ENCODE measurements around the gene IGF2BP1. TPM values are rescaled to one million over a fixed set of nuclear protein-coding genes. Genes with fewer than 3 reads are reported as not detected.
A peak's percentile ranks its signal among the peaks of the same experiment; 100 is the strongest.

IGF2BP1 gene
- total RNA-seq, 1 experiment from 2014 or later = 434 TPM

DNA sequence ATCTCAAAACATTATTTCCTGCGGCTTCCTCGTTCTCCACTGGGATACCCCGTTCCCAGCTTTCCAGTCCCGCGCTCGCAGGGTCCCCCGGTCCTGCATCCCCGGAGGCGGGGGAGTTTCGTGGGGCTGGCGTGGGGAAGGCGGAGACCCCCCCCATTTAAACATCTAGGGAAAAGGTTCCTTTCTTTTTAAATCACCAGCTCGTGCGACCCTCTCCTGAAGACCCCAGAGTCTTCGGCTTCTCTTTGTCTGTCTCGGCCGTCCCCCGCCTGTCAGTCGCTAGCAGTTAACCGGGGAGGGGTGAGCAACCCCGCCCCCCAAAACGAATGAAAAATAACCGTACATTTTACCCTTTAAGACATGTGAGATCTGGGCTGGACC, 473 bp upstream of the IGF2BP1 start:
- H3T11ph ChIP-seq (ENCODE audit: low read length) = no peak overlapping the region
- no peak overlapping the region for H4K91ac ChIP-seq (ENCODE audit: insufficient read length, low read depth, low read length)
- Mint-ChIP-seq H3K4me1 (peaks cover 43 to 46% of the 10 kb centered on the region in 2 experiments), H3K36me3 (ENCODE audit: insufficient read depth in 1 of 3, low read depth in 3 of 3) (peaks cover 26 to 31% (median 29%) of the 10 kb centered on the region in 3 experiments), H3K27me3 (ENCODE audit: low read depth) (no peaks in the 10 kb centered on the region; the same call in 1 of the 2 replicates), H3K4me3 (peak overlapping the region; percentile 93 to 100), H3K27ac (peak overlapping the region; percentile 99 to 100 (median 100)), H3K9me3 (peaks cover 4% of the 10 kb centered on the region in 2 experiments; a peak in 3 of 5 replicates)
- H3K27ac ChIP-seq (ENCODE audit: insufficient read length, low read depth, low read length) = peak overlapping the region; percentile 55
- peak overlapping the region; percentile 72 for H3K18ac ChIP-seq (ENCODE audit: insufficient read length, low read depth, low read length)
- H2BK120ac ChIP-seq (ENCODE audit: low read depth, low read length, poor library complexity, severe bottlenecking) = no peak overlapping the region
- no peaks in the 10 kb centered on the region for H4K20me1 ChIP-seq (ENCODE audit: control insufficient read depth, insufficient read depth, insufficient read length)
- H3K14ac ChIP-seq (ENCODE audit: insufficient read depth, low read length) = peak overlapping the region; percentile 3
- no peak overlapping the region for H2BK15ac ChIP-seq (ENCODE audit: low read depth, low read length)
- H2AFZ ChIP-seq (ENCODE audit: low read length) = no peak overlapping the region
- no peak overlapping the region for H2BK20ac ChIP-seq (ENCODE audit: low read depth, low read length, poor library complexity, severe bottlenecking)
- no peak overlapping the region for H3K23ac ChIP-seq (ENCODE audit: insufficient read length, low read depth, low read length)
- H2BK5ac ChIP-seq (ENCODE audit: insufficient read length, low read length) = no peak overlapping the region
- no peak overlapping the region for H2AK5ac ChIP-seq (ENCODE audit: insufficient read length, low read length)
- H3K4me1 ChIP-seq (ENCODE audit: insufficient read depth, low read length) = no peaks in the 10 kb centered on the region
- H3K79me2 ChIP-seq (ENCODE audit: insufficient read depth, low read length) = peaks cover 36% of the 10 kb centered on the region; the same call in 1 of the 2 replicates
- peak overlapping the region; percentile 63 for H3K4me2 ChIP-seq (ENCODE audit: insufficient read depth, insufficient read length, low read length)
- no peaks in the 10 kb centered on the region for H3K79me1 ChIP-seq (ENCODE audit: insufficient read depth, low read depth, low read length, poor library complexity, severe bottlenecking)
- H3K4ac ChIP-seq (ENCODE audit: low read depth, low read length) = no peak overlapping the region
- H3K27me3 ChIP-seq (ENCODE audit: insufficient read depth, low read length) = no peaks in the 10 kb centered on the region
- no peak for DNase-seq
- H3K9ac ChIP-seq (ENCODE audit: extremely low read depth, insufficient read length, low read length) = peak overlapping the region; percentile 54
- TF ChIP-seq, protein P1, sequence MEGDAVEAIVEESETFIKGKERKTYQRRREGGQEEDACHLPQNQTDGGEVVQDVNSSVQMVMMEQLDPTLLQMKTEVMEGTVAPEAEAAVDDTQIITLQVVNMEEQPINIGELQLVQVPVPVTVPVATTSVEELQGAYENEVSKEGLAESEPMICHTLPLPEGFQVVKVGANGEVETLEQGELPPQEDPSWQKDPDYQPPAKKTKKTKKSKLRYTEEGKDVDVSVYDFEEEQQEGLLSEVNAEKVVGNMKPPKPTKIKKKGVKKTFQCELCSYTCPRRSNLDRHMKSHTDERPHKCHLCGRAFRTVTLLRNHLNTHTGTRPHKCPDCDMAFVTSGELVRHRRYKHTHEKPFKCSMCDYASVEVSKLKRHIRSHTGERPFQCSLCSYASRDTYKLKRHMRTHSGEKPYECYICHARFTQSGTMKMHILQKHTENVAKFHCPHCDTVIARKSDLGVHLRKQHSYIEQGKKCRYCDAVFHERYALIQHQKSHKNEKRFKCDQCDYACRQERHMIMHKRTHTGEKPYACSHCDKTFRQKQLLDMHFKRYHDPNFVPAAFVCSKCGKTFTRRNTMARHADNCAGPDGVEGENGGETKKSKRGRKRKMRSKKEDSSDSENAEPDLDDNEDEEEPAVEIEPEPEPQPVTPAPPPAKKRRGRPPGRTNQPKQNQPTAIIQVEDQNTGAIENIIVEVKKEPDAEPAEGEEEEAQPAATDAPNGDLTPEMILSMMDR (conservative IDR thresholded peaks at IDR 0.05) = no peak
- peaks cover 21% of the 10 kb centered on the region for H3K23me2 ChIP-seq (ENCODE audit: insufficient read length, low read depth, low read length, poor library complexity, severe bottlenecking)
- WGBS (ENCODE audit: extremely low coverage, insufficient read length, low lambda C conversion rate) = no CpG with 5 or more reads among the region's 23 CpGs
- no peak overlapping the region for H2BK12ac ChIP-seq (ENCODE audit: insufficient read length, low read depth, low read length)
- no peak overlapping the region for H4K8ac ChIP-seq (replicated peaks; ENCODE audit: insufficient read length, low read depth, low read length)
- H3K56ac ChIP-seq (ENCODE audit: insufficient read length, low read depth, low read length) = no peak overlapping the region
- no peak overlapping the region for H4K5ac ChIP-seq (ENCODE audit: insufficient read length, low read depth, low read length)
- H3K9me3 ChIP-seq (ENCODE audit: control insufficient read depth, low read depth, low read length) = no peaks in the 10 kb centered on the region

Measured in H9 (cell line).